Caki2 (cell line): ENCODE results near the gene PRR20B. TPM values are rescaled to one million over a fixed set of nuclear protein-coding genes. Genes with fewer than 3 reads are reported as not detected.
"Not testable (repeated sequence)": the region's sequence is repeated elsewhere in the genome, so short reads cannot be mapped to it uniquely, and the experiment has no call there.

Source experiments
- DNase-seq: peaks from one replicate; pipeline ENCODE4 v3.0.0-alpha.2; 2015; ENCODE audit warnings: low read depth
- in situ Hi-C: cut with HindIII; loops from 2 replicates; pipeline ENCODE4 v1.10.0; 2016; ENCODE audit warnings: low sequenced_read_pairs, low pct_unique_long_range_greater_than_20kb, mixed read lengths
- total RNA-seq: library from RNA; depleted of rRNA; stranded (reverse); fragments of >200 nt; shearing (Covaris generic); gene quantifications from 2 replicates; pipeline ENCODE4 v1.2.3, GENCODE V29; 2014; ENCODE audit warnings: low replicate concordance; rRNA removed

Gene PRR20B
- not detected in 2 replicates for total RNA-seq

DNA sequence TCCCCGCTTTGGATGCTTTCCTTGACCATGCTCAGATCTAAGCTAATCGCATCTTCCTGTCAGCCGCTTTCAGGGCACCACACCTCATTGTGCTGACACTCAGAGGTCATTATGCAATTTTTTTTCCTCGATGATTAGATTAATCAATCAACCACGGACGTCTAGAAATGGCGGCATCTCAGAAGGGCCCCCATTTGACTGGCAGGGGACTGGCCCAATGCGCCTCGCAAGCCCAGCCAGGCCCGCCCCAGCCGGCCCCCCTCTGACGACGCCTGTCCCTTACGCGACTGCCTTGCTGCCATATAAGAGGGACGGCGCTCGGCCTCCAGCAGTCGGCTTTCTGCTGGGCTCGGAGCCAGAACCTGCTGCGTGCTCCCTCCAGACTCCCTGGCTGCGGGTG lies at the start of gene PRR20B:
Gene PRR20B (plus strand): TSS at position 301 of the 400 bp plus-strand sequence. CDS start 387 bp downstream, outside the sequence.
- in situ Hi-C loops, DNase-seq: not testable (repeated sequence)

DNA sequence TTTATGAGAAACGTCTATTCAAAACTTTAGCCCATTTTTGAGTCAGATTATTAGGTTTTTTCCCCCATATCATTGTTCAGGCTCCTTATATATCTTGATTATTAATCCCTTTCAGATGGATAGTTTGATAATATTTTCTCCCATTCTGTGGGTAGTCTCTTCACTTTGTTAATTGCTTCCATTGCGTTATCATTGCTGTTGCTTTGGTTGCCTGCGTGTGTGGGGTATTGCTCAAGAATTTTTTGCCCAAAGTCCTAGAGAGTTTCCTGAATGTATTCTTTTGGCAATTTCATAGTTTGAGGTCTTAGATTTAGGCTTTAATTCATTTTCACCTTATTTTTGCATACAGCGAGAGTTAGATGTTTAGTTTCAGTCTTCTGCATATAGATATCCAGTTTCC lies 32.3 kb upstream of the PRR20B start:
- in situ Hi-C loops = no loop called here
- DNase-seq = no peak

DNA sequence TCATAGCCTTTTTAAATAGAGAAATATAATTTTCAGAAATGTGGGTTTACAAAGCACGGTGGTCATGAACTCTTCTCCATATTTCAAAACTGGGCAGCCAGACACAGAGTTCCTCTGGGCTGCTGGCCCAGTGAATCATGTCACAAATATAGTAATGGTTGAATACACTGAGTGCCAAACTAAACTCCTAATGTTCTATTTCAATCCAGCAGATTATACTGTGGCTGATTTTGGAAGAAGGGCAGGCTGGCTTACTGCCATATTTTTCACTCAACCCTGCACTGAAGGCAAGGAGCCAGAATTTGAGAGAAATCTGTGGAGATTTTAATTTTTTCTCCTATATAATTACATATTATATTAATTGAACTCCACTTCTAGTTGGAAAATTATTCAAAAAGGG lies 23.6 kb upstream of the PRR20B start:
- in situ Hi-C loops = no loop called here
- DNase-seq = no peak

DNA sequence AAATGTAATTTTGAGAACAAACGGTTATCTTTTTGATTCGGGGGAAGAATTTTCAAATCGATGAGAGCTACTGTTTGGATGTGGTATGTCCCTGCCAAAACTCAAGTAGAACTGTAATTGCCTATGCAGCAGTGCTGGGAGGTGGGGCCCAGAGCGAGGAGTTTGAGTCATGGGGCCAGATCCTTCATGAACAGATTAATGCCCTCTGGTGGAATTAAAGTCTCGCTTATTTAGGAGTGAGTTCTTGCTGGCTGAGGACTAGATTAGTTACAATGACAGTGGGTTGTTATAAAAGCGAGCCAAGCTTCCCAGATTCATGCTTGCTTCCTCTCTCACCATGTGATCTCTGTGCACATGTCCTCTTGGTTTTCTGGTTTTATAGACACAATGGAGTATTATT lies 18.4 kb upstream of the PRR20B start:
- no peak for DNase-seq
- in situ Hi-C loops = no loop called here

DNA sequence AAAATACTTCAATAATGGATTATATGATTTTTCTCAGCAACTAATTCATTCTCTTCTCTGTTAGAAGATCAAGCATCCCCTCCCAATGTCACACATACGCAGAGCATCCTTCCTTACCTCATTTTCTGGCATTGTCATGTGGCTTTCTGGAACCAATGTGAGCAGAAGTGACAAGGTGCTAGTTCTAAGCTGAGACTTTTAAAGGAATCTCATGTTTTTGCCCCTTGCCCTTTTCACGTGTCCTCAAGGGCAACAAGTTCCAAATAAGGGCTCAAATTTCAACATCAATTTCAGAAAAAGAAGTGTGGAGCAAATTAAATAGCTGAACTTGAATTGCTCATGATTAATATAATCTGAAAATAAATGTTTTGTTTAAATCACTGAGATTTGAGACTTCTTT lies 11.2 kb upstream of the PRR20B start:
- in situ Hi-C loops = no loop called here
- DNase-seq = no peak

DNA sequence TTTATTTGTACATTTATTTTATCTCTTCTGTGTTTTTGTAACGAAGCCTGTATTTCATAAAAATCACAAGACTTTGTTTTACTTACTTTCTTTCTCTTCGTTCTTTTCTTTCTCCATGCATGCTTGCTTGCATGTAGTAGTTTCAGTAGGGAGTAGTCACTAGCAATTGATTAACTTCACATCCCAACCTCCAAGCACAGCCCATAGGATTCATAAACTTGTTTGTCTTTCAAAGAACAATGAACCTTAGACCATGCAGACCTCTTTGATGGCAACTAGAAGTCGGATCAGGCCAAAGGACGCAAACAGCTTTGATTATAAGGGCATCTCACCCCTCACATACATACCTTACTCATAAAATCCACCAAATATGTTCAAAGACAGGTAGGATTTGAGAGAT lies 9.7 kb upstream of the PRR20B start:
- no peak for DNase-seq
- in situ Hi-C loops = no loop called here

DNA sequence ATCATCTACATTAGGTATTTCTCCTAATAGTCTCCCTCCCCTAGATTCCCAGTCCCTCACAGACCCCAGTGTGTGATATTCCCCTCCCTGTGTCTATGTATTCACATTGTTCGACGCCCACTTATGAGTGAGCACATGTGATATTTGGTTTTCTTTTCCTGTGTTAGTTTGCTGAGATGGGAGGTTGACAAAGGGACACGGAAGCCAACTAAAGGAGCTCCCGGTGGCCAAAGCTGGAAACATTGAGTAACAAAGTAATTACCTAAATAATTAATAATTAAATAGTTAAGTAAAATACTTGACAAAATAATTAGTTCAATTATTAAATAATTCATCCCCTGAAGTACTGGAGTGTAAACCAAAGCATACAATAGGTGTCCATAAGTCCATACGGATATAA lies 8.3 kb upstream of the PRR20B start:
- in situ Hi-C loops = no loop called here
- DNase-seq = no peak

DNA sequence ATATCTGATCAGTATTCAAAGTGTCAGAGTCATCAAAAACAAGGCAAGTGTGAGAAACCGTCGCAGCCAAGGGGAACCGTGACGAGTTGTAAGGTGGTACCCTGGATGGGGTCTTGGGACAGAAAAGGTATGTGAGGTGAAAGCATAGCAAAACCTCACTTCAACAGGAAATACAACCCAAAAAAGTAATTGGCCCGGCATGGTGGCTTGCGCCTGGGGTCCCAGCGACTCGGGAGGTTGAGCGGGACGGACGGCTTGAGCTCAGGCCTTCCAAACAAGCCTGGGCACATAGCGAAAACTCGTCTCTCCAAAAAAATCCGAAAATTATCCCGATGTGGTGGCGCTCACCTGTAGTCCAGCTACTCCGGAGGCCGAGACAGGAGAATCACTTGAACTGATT lies 7.5 kb upstream of the PRR20B start:
- DNase-seq, in situ Hi-C loops: not testable (repeated sequence)

DNA sequence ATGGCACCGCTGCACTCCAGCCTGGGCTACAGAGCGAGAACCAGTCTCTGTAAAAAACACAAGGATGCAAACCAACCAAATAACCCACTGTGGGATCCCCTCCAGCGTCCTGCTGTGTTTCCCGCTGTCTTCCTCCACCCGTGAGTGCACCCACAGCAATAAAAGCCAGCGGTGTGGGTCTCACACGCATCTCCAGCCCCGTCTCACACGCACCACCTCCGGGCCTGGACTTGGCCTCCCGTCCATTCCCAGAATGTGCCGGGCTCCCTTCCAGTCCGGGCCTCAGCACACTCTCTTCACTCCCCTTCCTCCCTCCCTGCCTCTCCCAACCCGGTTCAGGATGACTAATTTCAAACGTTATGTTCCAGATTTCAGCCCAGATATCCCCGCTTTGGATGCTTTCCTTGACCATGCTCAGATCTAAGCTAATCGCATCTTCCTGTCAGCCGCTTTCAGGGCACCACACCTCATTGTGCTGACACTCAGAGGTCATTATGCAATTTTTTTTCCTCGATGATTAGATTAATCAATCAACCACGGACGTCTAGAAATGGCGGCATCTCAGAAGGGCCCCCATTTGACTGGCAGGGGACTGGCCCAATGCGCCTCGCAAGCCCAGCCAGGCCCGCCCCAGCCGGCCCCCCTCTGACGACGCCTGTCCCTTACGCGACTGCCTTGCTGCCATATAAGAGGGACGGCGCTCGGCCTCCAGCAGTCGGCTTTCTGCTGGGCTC lies 6.9 kb upstream of the PRR20B start, which contains the start of gene PRR20A:
Gene PRR20A (plus strand): TSS at position 684 of the 734 bp plus-strand sequence. CDS start 387 bp downstream, outside the sequence.
- in situ Hi-C loops, DNase-seq: not testable (repeated sequence)

DNA sequence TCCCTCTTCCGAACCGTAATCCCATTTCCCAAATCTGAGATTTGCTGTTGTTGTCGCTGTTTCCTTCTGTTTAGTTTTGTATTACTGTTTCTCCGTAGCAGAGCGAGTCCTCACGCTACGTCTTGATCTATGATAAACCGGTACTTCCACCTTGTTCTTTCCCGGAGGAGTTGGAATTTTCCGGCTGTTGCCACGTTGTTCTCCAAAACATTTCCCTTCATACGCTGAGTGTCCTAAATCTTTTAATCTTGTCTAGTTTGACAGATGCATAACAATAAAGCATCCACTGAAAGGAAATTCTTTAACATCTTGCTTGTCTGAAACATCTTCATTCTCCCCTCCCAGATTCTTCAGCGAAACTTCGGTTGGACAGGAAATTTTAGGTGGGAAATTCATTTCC lies 818 bp downstream of the PRR20B start:
- in situ Hi-C loops, DNase-seq: not testable (repeated sequence)

DNA sequence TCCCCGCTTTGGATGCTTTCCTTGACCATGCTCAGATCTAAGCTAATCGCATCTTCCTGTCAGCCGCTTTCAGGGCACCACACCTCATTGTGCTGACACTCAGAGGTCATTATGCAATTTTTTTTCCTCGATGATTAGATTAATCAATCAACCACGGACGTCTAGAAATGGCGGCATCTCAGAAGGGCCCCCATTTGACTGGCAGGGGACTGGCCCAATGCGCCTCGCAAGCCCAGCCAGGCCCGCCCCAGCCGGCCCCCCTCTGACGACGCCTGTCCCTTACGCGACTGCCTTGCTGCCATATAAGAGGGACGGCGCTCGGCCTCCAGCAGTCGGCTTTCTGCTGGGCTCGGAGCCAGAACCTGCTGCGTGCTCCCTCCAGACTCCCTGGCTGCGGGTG lies 6.5 kb downstream of the PRR20B start, which contains the start of gene PRR20C:
Gene PRR20C (plus strand): TSS at position 301 of the 400 bp plus-strand sequence. CDS start 387 bp downstream, outside the sequence.
- DNase-seq, in situ Hi-C loops: not testable (repeated sequence)

DNA sequence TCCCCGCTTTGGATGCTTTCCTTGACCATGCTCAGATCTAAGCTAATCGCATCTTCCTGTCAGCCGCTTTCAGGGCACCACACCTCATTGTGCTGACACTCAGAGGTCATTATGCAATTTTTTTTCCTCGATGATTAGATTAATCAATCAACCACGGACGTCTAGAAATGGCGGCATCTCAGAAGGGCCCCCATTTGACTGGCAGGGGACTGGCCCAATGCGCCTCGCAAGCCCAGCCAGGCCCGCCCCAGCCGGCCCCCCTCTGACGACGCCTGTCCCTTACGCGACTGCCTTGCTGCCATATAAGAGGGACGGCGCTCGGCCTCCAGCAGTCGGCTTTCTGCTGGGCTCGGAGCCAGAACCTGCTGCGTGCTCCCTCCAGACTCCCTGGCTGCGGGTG lies 13.0 kb downstream of the PRR20B start, which contains the start of gene PRR20D:
Gene PRR20D (plus strand): TSS at position 301 of the 400 bp plus-strand sequence. CDS start 387 bp downstream, outside the sequence.
- in situ Hi-C loops, DNase-seq: not testable (repeated sequence)

DNA sequence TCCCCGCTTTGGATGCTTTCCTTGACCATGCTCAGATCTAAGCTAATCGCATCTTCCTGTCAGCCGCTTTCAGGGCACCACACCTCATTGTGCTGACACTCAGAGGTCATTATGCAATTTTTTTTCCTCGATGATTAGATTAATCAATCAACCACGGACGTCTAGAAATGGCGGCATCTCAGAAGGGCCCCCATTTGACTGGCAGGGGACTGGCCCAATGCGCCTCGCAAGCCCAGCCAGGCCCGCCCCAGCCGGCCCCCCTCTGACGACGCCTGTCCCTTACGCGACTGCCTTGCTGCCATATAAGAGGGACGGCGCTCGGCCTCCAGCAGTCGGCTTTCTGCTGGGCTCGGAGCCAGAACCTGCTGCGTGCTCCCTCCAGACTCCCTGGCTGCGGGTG lies 19.6 kb downstream of the PRR20B start, which contains the start of gene PRR20E:
Gene PRR20E (plus strand): TSS at position 301 of the 400 bp plus-strand sequence. CDS start 387 bp downstream, outside the sequence.
- DNase-seq, in situ Hi-C loops: not testable (repeated sequence)

DNA sequence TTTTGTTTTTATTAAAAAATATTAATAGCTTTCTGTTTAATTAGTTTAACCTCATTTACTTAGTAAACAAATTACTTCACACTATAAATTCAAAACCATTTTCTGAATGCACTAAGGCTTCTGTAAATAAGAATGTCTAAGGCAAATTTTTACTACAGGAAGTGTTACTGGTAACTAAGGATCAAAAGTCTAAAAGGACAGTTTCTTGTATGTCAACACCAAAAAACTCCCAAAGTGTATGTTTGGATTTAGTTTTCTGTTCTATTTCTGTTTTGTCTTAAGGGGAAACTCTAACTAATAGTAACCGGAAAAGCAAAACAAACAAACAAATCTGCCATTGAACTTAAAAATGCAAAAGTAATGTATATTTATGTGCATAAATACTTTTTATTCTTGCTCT lies 44.4 kb downstream of the PRR20B start:
- in situ Hi-C loops = no loop called here
- no peak for DNase-seq

Other genes starting within 250 kb of the PRR20B start
- gene PRR20A, start 6.6 kb upstream of the PRR20B start, total RNA-seq = not detected in 2 replicates
- not detected in 2 replicates for gene PRR20C, start 6.6 kb downstream of the PRR20B start, total RNA-seq
- not detected in 2 replicates for gene PRR20D, start 13.1 kb downstream of the PRR20B start, total RNA-seq
- gene PRR20E, start 19.7 kb downstream of the PRR20B start, total RNA-seq = not detected in 2 replicates